NCI-H146 treated with DMSO at 0.1 percent for 48 hours (cell line): ENCODE results near the gene HMCN2.

ENCODE experiments used
- DNase-seq: peaks from one replicate; lab custom pipeline; 2025; ENCODE audit not compliant: unreplicated experiment; lab: John Stamatoyannopoulos, UW

Gene HMCN2

GRCh38 chr9:130305381-130305780, 39.8 kb downstream of the HMCN2 start:
- no peak for DNase-seq

GRCh38 chr9:130306823-130307666, 41.5 kb downstream of the HMCN2 start:
- no peak for DNase-seq

GRCh38 chr9:130307667-130307943, 42.0 kb downstream of the HMCN2 start:
- no peak for DNase-seq

DNA sequence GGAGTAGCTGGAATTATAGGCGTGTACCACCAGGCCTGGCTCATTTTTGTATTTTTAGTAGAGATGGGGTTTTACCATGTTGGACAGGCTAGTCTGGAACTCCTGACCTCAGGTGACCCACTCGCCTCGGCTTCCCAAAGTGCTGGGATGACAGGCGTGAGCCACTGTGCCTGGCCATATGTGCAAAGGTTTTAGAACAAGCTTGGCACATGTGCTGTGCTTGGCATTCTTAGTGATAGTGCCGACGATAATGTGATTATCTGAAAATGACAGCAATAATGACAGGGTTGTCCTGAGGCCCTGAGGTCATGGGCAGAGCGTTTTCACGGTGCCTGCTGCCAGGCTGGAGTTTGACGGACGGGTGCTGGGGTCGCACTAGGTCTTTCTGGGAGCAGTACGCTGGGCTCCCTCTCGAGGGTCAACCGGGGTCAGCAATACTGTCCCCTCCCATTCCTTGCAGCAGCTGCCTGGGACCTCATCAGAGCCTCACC, 42.6 kb downstream of the HMCN2 start:
- DNase-seq, result no peak

GRCh38 chr9:130309689-130310455, 44.3 kb downstream of the HMCN2 start:
- no peak for DNase-seq

GRCh38 chr9:130310456-130310855, 44.9 kb downstream of the HMCN2 start:
- no peak for DNase-seq

DNA sequence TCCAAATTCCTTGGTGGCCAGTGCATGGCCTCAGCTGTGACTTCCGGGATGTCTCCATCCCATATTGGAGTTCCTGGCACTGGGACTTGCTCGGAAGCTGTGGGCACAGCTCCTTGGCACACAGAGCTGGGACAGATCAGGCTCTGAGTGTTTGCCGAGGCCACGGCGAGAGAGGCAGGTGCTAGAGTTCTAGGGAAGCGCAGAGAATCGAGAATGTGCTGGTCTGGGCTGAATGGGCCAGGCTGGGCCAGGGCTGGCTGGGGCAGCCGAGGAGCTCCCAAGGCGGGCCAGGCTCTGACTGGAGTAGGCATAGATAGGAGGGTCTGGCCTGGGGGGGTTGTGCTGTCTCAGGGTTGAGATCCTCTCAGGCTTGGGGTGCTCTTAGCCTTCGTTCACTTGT, 45.4 kb downstream of the HMCN2 start:
- no peak for DNase-seq

GRCh38 chr9:130311408-130312140, 46.0 kb downstream of the HMCN2 start:
- no peak for DNase-seq

- no peak for DNase-seq
Measured at GRCh38 chr9:130313103-130313858, 47.7 kb downstream of the HMCN2 start.

- DNase-seq, result no peak
Measured at GRCh38 chr9:130315446-130316226, 50.1 kb downstream of the HMCN2 start.

GRCh38 chr9:130316430-130316829, 50.9 kb downstream of the HMCN2 start:
- no peak for DNase-seq

DNA sequence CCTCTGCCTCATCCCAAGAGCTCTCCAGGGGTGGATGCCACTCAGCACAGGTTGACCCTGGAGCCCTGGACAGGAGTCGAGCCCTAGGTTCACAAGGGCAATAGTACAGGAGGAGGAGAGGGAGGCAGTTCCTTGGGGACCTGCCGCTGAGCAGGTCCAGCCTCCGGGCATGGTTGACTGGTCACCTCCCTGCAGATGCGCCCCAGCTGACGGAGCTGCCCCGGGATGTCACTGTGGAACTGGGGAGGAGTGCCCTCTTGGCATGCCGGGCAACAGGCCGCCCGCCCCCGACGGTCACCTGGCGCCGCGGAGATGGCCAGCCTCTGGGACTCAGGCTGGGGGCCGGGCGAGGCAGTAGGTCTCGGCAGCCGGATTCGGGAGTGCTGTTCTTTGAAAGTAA, 53.7 kb downstream of the HMCN2 start:
- DNase-seq, result no peak

- DNase-seq, result no peak
Measured at GRCh38 chr9:130319944-130320712, 54.6 kb downstream of the HMCN2 start.

- DNase-seq, result no peak
Measured at GRCh38 chr9:130320723-130321481, 55.3 kb downstream of the HMCN2 start.

GRCh38 chr9:130321539-130321938, 56.0 kb downstream of the HMCN2 start:
- no peak for DNase-seq

DNA sequence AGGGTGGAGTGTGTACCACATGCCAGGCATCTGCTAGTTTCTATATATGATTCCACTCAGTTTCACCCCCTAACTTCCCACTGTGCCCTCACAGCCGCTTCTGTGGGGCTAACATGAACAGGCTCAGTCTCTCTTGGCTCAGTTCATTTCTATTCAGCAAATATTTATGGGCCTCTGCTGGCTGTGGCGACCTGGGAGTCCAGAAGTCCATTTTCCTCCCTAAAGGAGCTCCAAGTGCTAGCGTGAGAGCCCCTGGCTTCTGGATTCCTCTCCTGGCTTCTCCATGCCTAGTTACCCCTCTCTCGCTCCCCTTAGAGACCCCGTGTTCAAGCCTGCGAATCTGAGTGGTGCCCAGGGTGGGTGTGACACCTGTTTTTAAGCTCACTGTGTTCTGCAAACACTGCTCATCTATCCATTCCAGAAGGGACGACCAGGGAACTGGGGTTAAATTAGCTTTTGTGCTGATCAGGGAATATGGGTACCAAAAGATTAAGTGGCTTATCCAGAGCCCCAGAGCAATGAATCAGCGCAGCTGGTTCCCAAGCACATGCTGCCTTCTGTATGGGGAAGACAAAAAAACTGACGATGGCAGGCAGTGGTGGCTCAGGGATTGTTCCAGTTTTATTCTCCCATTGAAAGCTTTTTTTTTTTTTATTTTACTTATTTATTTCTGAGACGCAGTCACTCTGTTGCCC, 57.6 kb downstream of the HMCN2 start:
- no peak for DNase-seq

DNA sequence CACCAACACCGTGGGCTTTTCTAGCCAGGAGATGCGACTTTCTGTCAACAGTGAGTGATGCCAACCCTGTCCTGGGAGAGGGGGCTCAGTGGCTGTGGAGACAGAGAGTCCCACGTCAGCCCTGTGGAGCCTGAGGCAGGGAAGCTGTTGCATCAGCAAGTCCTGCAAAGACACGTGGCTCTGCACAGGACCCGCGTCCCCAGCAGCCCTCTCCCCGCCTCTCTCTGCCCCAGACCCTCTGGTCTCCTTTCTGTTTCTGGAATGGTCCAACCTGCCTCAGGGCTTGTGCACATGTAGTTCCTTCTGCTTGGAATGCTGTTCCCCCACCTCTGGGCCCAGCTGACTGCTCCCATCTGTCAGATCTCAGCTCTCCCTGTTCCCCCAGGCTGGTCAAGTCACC, 60.4 kb downstream of the HMCN2 start:
- no peak for DNase-seq
